SH-SY5Y (cell line): ENCODE data around the gene ADCY5.

ENCODE experiments used
- GATA2 ChIP-seq: IDR thresholded peaks from 2 replicates; pipeline ENCODE4 v1.6.1; 2011; ENCODE audit warnings: mild to moderate bottlenecking, low read depth, low read length
- GATA3 ChIP-seq: IDR thresholded peaks from 2 replicates; pipeline ENCODE4 v1.6.1; 2011; ENCODE audit warnings: low read depth, mild to moderate bottlenecking, low read length, moderate library complexity

- TF ChIP-seq GATA2 (no peak), GATA3 (no peak)
These were observed 9.0 kb upstream of the ADCY5 start for GRCh38 chr3:123457841-123458240.
